GM10266 (cell line): ENCODE measurements around the gene EIF2B2.

Source experiments
- DNase-seq: peaks from one replicate; pipeline ENCODE4 v3.0.0; 2012; ENCODE audit errors: extremely low spot score
- TF ChIP-seq, protein P1 (sequence below): IDR thresholded peaks from 2 replicates; pipeline ENCODE4 v1.5.1; 2012; ENCODE audit warnings: mild to moderate bottlenecking, low read depth; ENCODE audit not compliant: control insufficient read depth, insufficient read depth; ENCODE audit errors: missing control alignments

The EIF2B2 gene

DNA sequence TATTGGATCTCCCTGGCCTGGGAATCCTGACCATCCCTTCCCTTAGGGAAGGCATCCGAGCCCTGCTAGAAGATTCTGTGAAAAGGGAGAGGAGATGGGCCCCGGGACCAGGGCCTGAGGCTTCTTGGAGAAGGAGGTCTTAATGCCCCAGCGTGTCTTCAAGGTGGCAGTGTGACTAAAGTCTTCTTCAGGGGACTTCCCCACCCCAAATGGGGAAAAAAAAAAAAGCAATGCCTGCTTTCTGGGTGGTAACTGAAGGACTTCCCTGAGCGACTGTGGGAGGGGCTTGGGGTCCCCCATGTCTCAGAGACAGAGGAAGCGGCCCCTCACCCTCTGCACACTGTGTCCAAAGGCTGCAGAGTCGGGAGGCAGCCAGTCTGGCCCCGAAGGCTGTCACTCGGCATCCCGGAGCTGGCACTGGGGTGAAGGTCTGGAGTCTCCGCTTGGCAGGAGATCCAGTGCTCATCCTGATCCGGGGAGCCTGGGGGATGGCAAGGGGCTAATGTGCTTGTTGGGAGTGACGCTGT is 39.5 kb upstream of the EIF2B2 start:
- TF ChIP-seq, protein P1, sequence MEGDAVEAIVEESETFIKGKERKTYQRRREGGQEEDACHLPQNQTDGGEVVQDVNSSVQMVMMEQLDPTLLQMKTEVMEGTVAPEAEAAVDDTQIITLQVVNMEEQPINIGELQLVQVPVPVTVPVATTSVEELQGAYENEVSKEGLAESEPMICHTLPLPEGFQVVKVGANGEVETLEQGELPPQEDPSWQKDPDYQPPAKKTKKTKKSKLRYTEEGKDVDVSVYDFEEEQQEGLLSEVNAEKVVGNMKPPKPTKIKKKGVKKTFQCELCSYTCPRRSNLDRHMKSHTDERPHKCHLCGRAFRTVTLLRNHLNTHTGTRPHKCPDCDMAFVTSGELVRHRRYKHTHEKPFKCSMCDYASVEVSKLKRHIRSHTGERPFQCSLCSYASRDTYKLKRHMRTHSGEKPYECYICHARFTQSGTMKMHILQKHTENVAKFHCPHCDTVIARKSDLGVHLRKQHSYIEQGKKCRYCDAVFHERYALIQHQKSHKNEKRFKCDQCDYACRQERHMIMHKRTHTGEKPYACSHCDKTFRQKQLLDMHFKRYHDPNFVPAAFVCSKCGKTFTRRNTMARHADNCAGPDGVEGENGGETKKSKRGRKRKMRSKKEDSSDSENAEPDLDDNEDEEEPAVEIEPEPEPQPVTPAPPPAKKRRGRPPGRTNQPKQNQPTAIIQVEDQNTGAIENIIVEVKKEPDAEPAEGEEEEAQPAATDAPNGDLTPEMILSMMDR = no peak
- DNase-seq = no peak

DNA sequence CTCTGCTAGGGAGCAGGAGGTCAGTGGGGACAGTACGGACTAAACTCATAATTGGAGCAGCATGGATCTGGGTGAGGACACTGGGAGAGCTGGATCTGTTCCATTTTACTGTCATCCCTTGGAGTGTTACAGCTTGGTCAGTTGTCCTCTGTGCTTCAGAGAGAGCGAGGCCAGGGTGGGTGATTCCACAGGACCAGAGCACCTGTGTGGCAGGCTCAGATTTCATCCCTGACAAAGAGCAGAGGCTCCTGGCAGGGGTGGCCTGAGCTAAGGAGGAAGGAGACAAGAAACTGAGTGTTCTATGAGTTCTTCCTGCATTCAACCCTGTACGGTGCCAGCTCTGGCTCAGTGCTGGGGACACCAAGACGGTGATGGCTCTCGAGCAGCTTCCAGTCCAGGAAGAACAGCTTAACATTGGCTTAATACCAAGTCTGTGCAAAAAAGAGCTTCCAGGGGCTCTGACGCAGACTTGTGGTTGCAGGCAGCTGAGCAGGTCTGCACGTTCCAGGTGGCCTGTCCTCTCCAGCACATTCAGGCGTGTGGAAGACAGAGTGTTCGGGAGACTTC is 38.9 kb upstream of the EIF2B2 start:
- TF ChIP-seq, protein P1 = no peak

DNA sequence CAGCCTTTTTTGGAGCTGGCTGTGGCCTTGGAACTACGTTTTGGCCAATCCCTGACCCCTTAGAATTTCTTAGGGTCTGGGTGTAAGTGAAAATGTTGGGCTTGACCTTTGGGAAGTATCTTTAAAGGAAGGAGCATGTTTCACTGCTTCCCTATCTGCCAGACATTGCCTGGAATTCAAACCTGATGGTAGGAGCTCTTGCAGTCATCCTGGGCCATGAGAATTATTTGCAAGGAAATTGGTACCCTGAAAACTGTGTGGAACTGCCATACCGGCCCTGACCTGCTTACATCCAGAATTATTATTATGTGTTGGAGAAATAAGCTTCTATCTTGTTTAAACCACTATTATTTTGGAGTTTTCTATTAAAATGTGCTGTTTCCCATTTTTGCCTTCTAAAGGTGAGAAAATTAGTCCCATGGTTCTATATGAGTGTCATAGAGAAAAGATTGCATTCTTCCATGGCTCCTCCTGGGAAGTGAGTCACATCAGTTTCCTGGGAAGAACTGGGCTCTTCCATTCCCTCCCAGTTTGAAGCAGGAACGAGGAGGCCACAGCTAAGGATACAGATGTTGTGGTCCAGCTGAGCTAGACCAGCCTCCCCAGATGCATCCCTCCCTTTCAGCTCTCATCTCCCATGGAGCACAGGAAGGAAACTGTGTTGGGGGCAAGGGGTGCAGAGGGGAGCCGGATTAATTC is 37.8 kb upstream of the EIF2B2 start:
- TF ChIP-seq, protein P1 = no peak
- no peak for DNase-seq

More for the DNA sequence above, 38.9 kb upstream of the EIF2B2 start:
- DNase-seq = no peak

DNA sequence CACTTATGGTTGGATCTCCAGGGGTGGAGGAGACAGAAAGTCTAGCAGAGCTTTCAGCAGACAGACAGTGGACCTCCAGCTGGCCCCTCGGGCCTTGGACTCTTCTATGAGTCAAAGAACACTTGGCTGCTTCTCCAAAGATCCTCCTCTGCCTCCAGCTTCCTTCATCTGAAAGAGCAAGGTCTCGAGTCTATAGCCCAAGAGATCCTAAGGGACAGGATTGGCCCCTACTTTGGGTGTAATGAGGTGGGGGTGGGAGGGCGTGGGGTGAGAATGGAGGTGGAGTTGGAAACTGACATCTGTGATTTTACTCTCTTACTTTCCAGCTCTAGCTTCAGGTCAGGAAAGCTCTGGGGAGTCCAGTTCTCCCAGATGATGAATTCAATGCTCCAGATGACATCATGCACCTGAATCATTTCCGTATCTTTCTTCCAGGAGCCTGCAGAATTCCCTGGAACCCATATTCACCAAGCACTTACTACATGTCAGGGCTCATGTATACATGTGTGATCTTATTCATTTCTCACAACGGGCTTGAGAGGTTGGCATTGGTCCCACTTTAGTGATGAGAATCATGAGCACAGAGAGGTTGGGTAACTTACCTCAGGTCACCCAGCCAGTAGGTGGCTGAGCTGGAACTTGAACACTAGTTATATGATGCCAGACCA is 37.1 kb upstream of the EIF2B2 start:
- TF ChIP-seq, protein P1 = no peak
- no peak for DNase-seq

DNA sequence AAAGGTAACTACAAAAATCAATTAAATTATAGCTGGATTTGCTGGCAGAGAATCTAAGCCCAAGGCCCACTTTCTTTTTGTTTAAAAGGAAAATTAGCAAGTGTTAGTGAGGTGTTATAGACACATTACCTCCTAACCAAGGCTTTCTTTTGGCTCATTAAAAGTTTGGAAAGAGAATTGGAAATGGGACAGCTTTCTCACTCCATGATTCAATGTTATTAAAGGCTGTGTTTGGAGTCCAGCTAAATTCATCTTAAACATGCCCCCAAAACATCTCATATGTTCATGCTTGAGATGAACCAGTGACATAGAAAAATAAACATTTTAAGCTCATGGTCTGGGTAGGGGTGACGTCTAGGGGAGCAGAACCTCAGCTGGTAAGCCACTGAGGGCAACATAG is 33.9 kb upstream of the EIF2B2 start:
- TF ChIP-seq, protein P1 = no peak
- no peak for DNase-seq

DNA sequence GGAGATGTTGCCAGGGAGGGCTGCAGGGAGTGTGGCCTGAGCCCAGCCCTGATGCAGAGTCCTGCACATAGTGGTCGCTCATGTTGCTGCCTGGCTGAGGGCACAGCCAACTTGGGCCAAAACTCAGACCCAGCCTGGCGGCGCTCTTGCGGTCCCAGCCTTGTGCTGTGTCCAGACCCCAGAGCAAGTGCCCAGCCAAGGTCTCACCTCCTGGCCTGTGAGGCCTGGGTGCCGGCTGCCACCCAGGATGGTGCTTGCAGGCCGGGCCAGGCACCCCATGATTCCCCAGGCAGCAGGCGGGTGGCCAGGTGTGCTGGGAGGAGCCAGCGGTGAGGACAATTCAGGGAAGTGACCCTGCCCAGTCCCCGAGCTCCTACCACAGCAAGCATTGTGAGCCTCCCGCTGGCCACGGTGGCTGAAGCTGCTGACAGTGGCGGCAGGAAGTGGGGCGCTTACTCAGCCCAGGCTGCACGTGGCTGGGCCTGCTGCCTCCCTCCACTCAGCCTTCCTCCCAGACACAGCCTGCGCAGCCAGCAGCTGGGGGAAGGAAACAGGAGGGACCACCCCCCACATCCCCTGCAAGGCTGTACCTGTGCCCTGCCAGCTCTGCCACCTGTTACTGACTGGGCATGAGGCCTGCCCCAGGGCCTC is 29.6 kb upstream of the EIF2B2 start:
- TF ChIP-seq, protein P1 = no peak
- no peak for DNase-seq
